Small intestine (tissue), 16 donors: ENCODE measurements around the gene MACF1. TPM values are rescaled to one million over a fixed set of nuclear protein-coding genes. Genes with fewer than 3 reads are reported as not detected.
"Not testable (repeated sequence)": the region's sequence is repeated elsewhere in the genome, so short reads cannot be mapped to it uniquely, and the experiment has no call there.

Experiments
- DNase-seq, 2 donors: peaks; one replicate each; pipeline versions ENCODE4 v3.0.0 to v3.0.0-alpha.2; 2013
- FAIRE-seq: peaks from 2 replicates; lab custom pipeline; 2012; peaks lifted over from hg19 to GRCh38; lab: Jason Lieb, UNC
- H3K27ac ChIP-seq, 3 donors: one replicate each; pipeline ENCODE4 v1.5.1; 2013; ENCODE audit warnings: low read length in 2 of 3, mild to moderate bottlenecking in 2 of 3, control low read depth in 1 of 3, inconsistent platforms in 1 of 3, low read depth in 1 of 3, moderate library complexity in 1 of 3
- H3K27me3 ChIP-seq, 3 donors: one replicate each; pipeline ENCODE4 v1.6.1; 2013; ENCODE audit warnings: low read length in 3 of 3, inconsistent platforms in 1 of 3; ENCODE audit not compliant: control insufficient read depth in 3 of 3, insufficient read depth in 3 of 3
- H3K36me3 ChIP-seq, 3 donors: one replicate each; pipeline ENCODE4 v1.6.1; 2013; ENCODE audit warnings: low read length in 3 of 3, inconsistent platforms in 1 of 3, low read depth in 1 of 3, mild to moderate bottlenecking in 1 of 3, moderate library complexity in 1 of 3; ENCODE audit not compliant: control insufficient read depth in 3 of 3, insufficient read depth in 2 of 3
- H3K4me1 ChIP-seq, 3 donors: one replicate each; pipeline ENCODE4 v1.6.1; 2013; ENCODE audit warnings: low read length in 2 of 3, inconsistent platforms in 1 of 3, low read depth in 1 of 3, mild to moderate bottlenecking in 1 of 3, moderate library complexity in 1 of 3; ENCODE audit not compliant: control insufficient read depth in 3 of 3, insufficient read depth in 2 of 3
- H3K4me3 ChIP-seq, 3 donors: one replicate each; pipeline ENCODE4 v1.5.1; 2013; ENCODE audit warnings: low read length in 3 of 3, control low read depth in 1 of 3, inconsistent platforms in 1 of 3, low read depth in 1 of 3, mild to moderate bottlenecking in 1 of 3, moderate library complexity in 1 of 3
- H3K9me3 ChIP-seq, 2 donors: one replicate each; pipeline ENCODE4 v1.6.1; 2013; ENCODE audit warnings: low read depth in 1 of 2, low read length in 1 of 2; ENCODE audit not compliant: control insufficient read depth in 2 of 2, insufficient read depth in 1 of 2
- WGBS, 3 donors: extraction: QIAGEN DNeasy Blood & Tissue Kit; methylation state at CpG; one replicate each; pipeline ENCODE4 v1.1.7; 2013; 5-methylcytosine and 5-hydroxymethylcytosine counted together
- long read RNA-seq, 10 donors: transcript quantifications; one replicate each; lab custom pipeline, GENCODE V29; 2026
- polyA plus RNA-seq, 4 donors: library from polyadenylated mRNA; stranded (reverse) in 3 of 4; unstranded in 1 of 4; fragments of 200-250 nt in 3 of 4; fragments of 120-200 nt in 1 of 4; gene quantifications; one replicate each; pipeline versions ENCODE4 v1.2.1 to v1.2.3, GENCODE V29; 2013
- donor health status: healthy with polysubstance abuse.
- donor health status: control.
- donor health status: control.
- donor health status: Bipolar disorder and iron deficiency.
- donor health status: healthy.

The MACF1 gene
- polyA plus RNA-seq: 10 to 100 TPM; 18.1 to 64.8 (median 34.6) TPM
- long read RNA-seq, donor 1: 0 reads
- long read RNA-seq, donor 2, full-length matches to known transcripts: 4 of 4 reads
- long read RNA-seq, donor 2, partial matches to known transcripts: 0 of 4 reads
- long read RNA-seq, donor 2, other reads (novel, unspliced or antisense): 0 of 4 reads
- long read RNA-seq, donor 3, full-length matches to known transcripts: 16 of 16 reads
- long read RNA-seq, donor 3, partial matches to known transcripts: 0 of 16 reads
- long read RNA-seq, donor 3, other reads (novel, unspliced or antisense): 0 of 16 reads
- long read RNA-seq, donor 4: 0 reads
- long read RNA-seq, donor 5, full-length matches to known transcripts: 3 of 3 reads
- long read RNA-seq, donor 5, partial matches to known transcripts: 0 of 3 reads
- long read RNA-seq, donor 5, other reads (novel, unspliced or antisense): 0 of 3 reads
- long read RNA-seq, donor 6, full-length matches to known transcripts: 3 of 3 reads
- long read RNA-seq, donor 6, partial matches to known transcripts: 0 of 3 reads
- long read RNA-seq, donor 6, other reads (novel, unspliced or antisense): 0 of 3 reads
- long read RNA-seq, donor 7: 0 reads
- long read RNA-seq, donor 8, full-length matches to known transcripts: 4 of 4 reads
- long read RNA-seq, donor 8, partial matches to known transcripts: 0 of 4 reads
- long read RNA-seq, donor 8, other reads (novel, unspliced or antisense): 0 of 4 reads
- long read RNA-seq, donor 9, full-length matches to known transcripts: 1 of 6 reads
- long read RNA-seq, donor 9, partial matches to known transcripts: 5 of 6 reads
- long read RNA-seq, donor 9, other reads (novel, unspliced or antisense): 0 of 6 reads
- long read RNA-seq, donor 10, full-length matches to known transcripts: 10 of 10 reads
- long read RNA-seq, donor 10, partial matches to known transcripts: 0 of 10 reads
- long read RNA-seq, donor 10, other reads (novel, unspliced or antisense): 0 of 10 reads

- Histone ChIP-seq H3K9me3 (no peaks in the 10 kb centered on the region), H3K4me1 (peaks cover 0 to 4% (median 0%) of the 10 kb centered on the region in 3 donors), H3K4me3 (peak within 1 kb of the TSS in 2 of 3 donors; percentile 30 to 42), H3K27me3 (no peaks in the 10 kb centered on the region), H3K36me3 (no peaks in the 10 kb centered on the region), H3K27ac (peak within 1 kb of the TSS; percentile 81 to 91 (median 88))
- FAIRE-seq (no peak), DNase-seq (peak in 1 of 2 donors; percentile 50)
- WGBS, 3 donors: 28 to 71% (median 60%) methylated on average over 9 of the region's 9 CpGs
These were observed at the start of gene MACF1 for GRCh38 chr1:39204441-39205081. Gene MACF1 (plus strand): TSS chr1:39204695. CDS start chr1:39205023, 328 bp downstream.

GRCh38 chr1:39157304-39157703 lies 47.2 kb upstream of the MACF1 start:
- H3K4me3 ChIP-seq: no peak overlapping the region
- no peaks in the 10 kb centered on the region for H3K27me3 ChIP-seq
- DNase-seq: no peak
- peaks cover 6 to 23% (median 18%) of the 10 kb centered on the region in 3 donors for H3K4me1 ChIP-seq
- H3K36me3 ChIP-seq: peaks cover 0 to 7% (median 0%) of the 10 kb centered on the region in 3 donors
- H3K27ac ChIP-seq: peak overlapping the region in 2 of 3 donors; percentile 9 to 30
- H3K9me3 ChIP-seq: no peaks in the 10 kb centered on the region
- FAIRE-seq: no peak

GRCh38 chr1:39158327-39159086 lies 46.0 kb upstream of the MACF1 start:
- peaks cover 0 to 5% (median 0%) of the 10 kb centered on the region in 3 donors for H3K36me3 ChIP-seq
- FAIRE-seq: no peak
- DNase-seq: peak; percentile 99 to 100
- WGBS, 3 donors: 13 to 40% (median 20%) methylated on average over 11 of the region's 11 CpGs
- no peaks in the 10 kb centered on the region for H3K27me3 ChIP-seq
- H3K4me1 ChIP-seq: peaks cover 6 to 23% (median 18%) of the 10 kb centered on the region in 3 donors
- H3K9me3 ChIP-seq: no peaks in the 10 kb centered on the region
- peak overlapping the region in 2 of 3 donors; percentile 23 to 33 for H3K4me3 ChIP-seq
- H3K27ac ChIP-seq: peak overlapping the region; percentile 81 to 88 (median 86)

- H3K27ac ChIP-seq: peak overlapping the region; percentile 81 to 88 (median 86)
- FAIRE-seq (no peak), DNase-seq (peak; percentile 49 to 63)
- WGBS, 3 donors: 8 to 50% (median 36%) methylated on average over 1 of the region's 1 CpG
- H3K36me3 ChIP-seq: no peaks in the 10 kb centered on the region
- peak overlapping the region in 2 of 3 donors; percentile 5 to 33 for H3K4me3 ChIP-seq
- H3K4me1 ChIP-seq: peaks cover 6 to 23% (median 13%) of the 10 kb centered on the region in 3 donors
- H3K9me3 ChIP-seq: no peaks in the 10 kb centered on the region
- no peaks in the 10 kb centered on the region for H3K27me3 ChIP-seq
These were observed 45.1 kb upstream of the MACF1 start for GRCh38 chr1:39159224-39160036.

GRCh38 chr1:39160703-39161102 lies 43.8 kb upstream of the MACF1 start:
- FAIRE-seq: no peak
- Histone ChIP-seq H3K27me3 (no peaks in the 10 kb centered on the region), H3K9me3 (no peaks in the 10 kb centered on the region), H3K4me1 (peaks cover 6 to 23% (median 15%) of the 10 kb centered on the region in 3 donors), H3K27ac (no peak overlapping the region), H3K4me3 (no peak overlapping the region), H3K36me3 (no peaks in the 10 kb centered on the region)
- no peak for DNase-seq

- not testable (repeated sequence) for H3K9me3 ChIP-seq, H3K4me3 ChIP-seq, FAIRE-seq, H3K27ac ChIP-seq, H3K36me3 ChIP-seq, H3K27me3 ChIP-seq, DNase-seq
- H3K4me1 ChIP-seq: peaks cover 6 to 23% (median 15%) of the 10 kb centered on the region in 3 donors
- WGBS, 3 donors: 86 to 92% (median 90%) methylated on average over 8 of the region's 8 CpGs
These were observed 42.7 kb upstream of the MACF1 start for GRCh38 chr1:39161811-39162210.

- DNase-seq (no peak), FAIRE-seq (no peak)
- Histone ChIP-seq H3K27me3 (no peaks in the 10 kb centered on the region), H3K9me3 (no peaks in the 10 kb centered on the region), H3K4me3 (no peak overlapping the region), H3K27ac (no peak overlapping the region), H3K36me3 (no peaks in the 10 kb centered on the region), H3K4me1 (peaks cover 6 to 15% (median 14%) of the 10 kb centered on the region in 3 donors)
These were observed 41.0 kb upstream of the MACF1 start for GRCh38 chr1:39163469-39163868.
